DLD1 (cell line): ENCODE results near the gene DRC3.

Experiments
- in situ Hi-C: cut with HindIII; loops from 2 replicates; pipeline ENCODE4 v1.10.0; 2017; ENCODE audit warnings: low sequenced_read_pairs

The DRC3 gene

GRCh38 chr17:18017958-18018357 is 45.3 kb downstream of the DRC3 start:
- in situ Hi-C loops, result no loop called here

- in situ Hi-C loops, result no loop called here
These were observed 45.8 kb downstream of the DRC3 start for GRCh38 chr17:18018411-18018921.

- in situ Hi-C loops, result no loop called here
These were observed 47.1 kb downstream of the DRC3 start for GRCh38 chr17:18019838-18020154.

GRCh38 chr17:18020971-18021370 is 48.3 kb downstream of the DRC3 start:
- in situ Hi-C loops, result no loop called here

- in situ Hi-C loops, result no loop called here
These were observed 48.7 kb downstream of the DRC3 start for GRCh38 chr17:18021372-18021771.

GRCh38 chr17:18025241-18025944 is 52.7 kb downstream of the DRC3 start:
- in situ Hi-C loops, result no loop called here

- in situ Hi-C loops, result no loop called here
These were observed 53.5 kb downstream of the DRC3 start for GRCh38 chr17:18025945-18026776.

- in situ Hi-C loops, result no loop called here
These were observed 54.6 kb downstream of the DRC3 start for GRCh38 chr17:18027280-18027679.

GRCh38 chr17:18028114-18028951 is 55.7 kb downstream of the DRC3 start:
- in situ Hi-C loops, result no loop called here

- in situ Hi-C loops, result no loop called here
These were observed 56.4 kb downstream of the DRC3 start for GRCh38 chr17:18028952-18029540.

GRCh38 chr17:18031955-18032354 is 59.3 kb downstream of the DRC3 start:
- in situ Hi-C loops, result loop anchor here (10.0 kb wide), 1 partner anchor 47 kb away; no protein-coding TSS in a partner anchor

GRCh38 chr17:18033442-18034099 is 60.9 kb downstream of the DRC3 start:
- in situ Hi-C loops, result loop anchor here (10.0 kb wide), 1 partner anchor 49 kb away; no protein-coding TSS in a partner anchor

GRCh38 chr17:18035704-18036103 is 63.0 kb downstream of the DRC3 start:
- in situ Hi-C loops, result loop anchor here (5.0 to 10.0 kb wide), 2 partner anchors 51 to 138 kb away; no protein-coding TSS in a partner anchor

GRCh38 chr17:18037486-18037885 is 64.8 kb downstream of the DRC3 start:
- in situ Hi-C loops, result loop anchor here (5.0 to 10.0 kb wide), 2 partner anchors 53 to 140 kb away; no protein-coding TSS in a partner anchor

GRCh38 chr17:18038149-18038850 is 65.6 kb downstream of the DRC3 start:
- in situ Hi-C loops, result loop anchor here (5.0 to 10.0 kb wide), 2 partner anchors 53 to 141 kb away; no protein-coding TSS in a partner anchor

- in situ Hi-C loops, result loop anchor here (5.0 to 10.0 kb wide), 2 partner anchors 54 to 142 kb away; no protein-coding TSS in a partner anchor
These were observed 66.3 kb downstream of the DRC3 start, which contains the start of the genes ATPAF2 and GID4 for GRCh38 chr17:18038861-18039534. ATPAF2 (minus strand) TSS chr17:18039168; CDS start chr17:18039013, 155 bp downstream. GID4 (plus strand) TSS chr17:18039408; CDS start chr17:18039465, 57 bp downstream.

- in situ Hi-C loops, result loop anchor here (5.0 to 10.0 kb wide), 2 partner anchors 55 to 142 kb away; no protein-coding TSS in a partner anchor
These were observed 67.0 kb downstream of the DRC3 start for GRCh38 chr17:18039535-18040260.
